Measurements from ENCODE around the gene CCDC7. TPM values are rescaled to one million over a fixed set of nuclear protein-coding genes. Genes with fewer than 3 reads are reported as not detected.
"Not testable (repeated sequence)": the region's sequence is repeated elsewhere in the genome, so short reads cannot be mapped to it uniquely, and the experiment has no call there.

The CCDC7 gene
- total and polyA plus RNA-seq, 2 experiments from 2014 or later, result 2.2 TPM

DNA sequence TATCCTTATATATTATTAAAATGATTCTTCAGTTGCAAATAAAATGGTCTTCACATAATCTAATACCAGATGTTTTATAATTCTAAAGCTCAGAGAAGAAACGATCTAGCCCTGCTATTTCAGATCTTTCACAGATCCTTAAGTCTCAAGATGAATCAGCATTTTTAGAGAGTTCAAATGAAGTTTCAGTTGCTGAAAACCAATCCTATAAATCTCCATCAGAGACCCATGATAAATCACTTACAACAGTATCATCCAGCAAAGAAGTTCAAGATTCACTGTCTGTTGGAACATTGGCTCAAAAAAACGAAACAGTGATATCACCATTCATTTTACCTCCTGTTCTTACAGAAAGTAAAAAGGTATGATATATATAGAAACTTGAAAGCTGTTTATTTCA, 137.0 kb downstream of the CCDC7 start:
- H3K4me3 ChIP-seq, result no peak overlapping the region
- no peak for DNase-seq
- H3K27me3 ChIP-seq (replicated peaks; ENCODE audit: insufficient read depth), result no peaks in the 10 kb centered on the region
- TF ChIP-seq EZH2phosphoT487 (IDR thresholded peaks at IDR 0.05; ENCODE audit: insufficient read depth, low read depth), result no peak
- no peak for TF ChIP-seq EZH2 (IDR thresholded peaks at IDR 0.05; ENCODE audit: insufficient read depth, poor library complexity, severe bottlenecking)
- in situ Hi-C loops (cut with MboI), result no loop called here
- H3K36me3 ChIP-seq (ENCODE audit: low read depth), result no peaks in the 10 kb centered on the region
- no peaks in the 10 kb centered on the region for H4K20me1 ChIP-seq (ENCODE audit: insufficient read depth)
- H3K4me2 ChIP-seq (ENCODE audit: unreplicated experiment), result no peak overlapping the region
- H2AFZ ChIP-seq, result no peak overlapping the region
- no peaks in the 10 kb centered on the region for H3K9me2 ChIP-seq (ENCODE audit: insufficient read depth)
- H3K27ac ChIP-seq, result no peak overlapping the region
- H3K4me1 ChIP-seq (ENCODE audit: insufficient read depth), result no peaks in the 10 kb centered on the region
- no peaks in the 10 kb centered on the region for H3K79me2 ChIP-seq (ENCODE audit: insufficient read depth)
- H3K9ac ChIP-seq, result no peak overlapping the region
- H3F3A ChIP-seq (ENCODE audit: insufficient read depth), result no peaks in the 10 kb centered on the region
- WGBS, 2 experiments (ENCODE audit: low coverage in 1 of 2, low lambda C conversion rate in 2 of 2, missing lambda C conversion rate in 2 of 2), result 42 to 44% methylated on average over 2 of the region's 2 CpGs
- no peaks in the 10 kb centered on the region for H3K9me3 ChIP-seq (ENCODE audit: low read depth)

DNA sequence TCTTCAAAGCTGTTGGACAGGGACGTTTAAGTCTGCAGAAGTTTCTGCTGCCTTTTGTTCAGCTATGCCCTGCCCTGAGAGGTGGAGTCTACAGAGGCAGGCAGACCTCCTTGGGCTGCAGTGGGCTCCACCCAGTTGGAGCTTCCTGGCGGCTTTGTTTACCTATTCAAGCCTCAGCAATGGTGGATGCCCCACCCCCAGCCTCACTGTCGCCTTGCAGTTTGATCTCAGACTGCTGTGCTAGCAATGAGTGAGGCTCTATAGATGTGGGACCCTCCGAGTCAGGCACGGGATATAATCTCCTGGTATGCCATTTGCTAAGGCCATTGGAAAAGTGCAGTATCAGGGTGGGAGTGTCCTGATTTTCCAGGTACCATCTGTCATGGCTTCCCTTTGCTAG, 152.1 kb downstream of the CCDC7 start:
- H3K9me2 ChIP-seq (ENCODE audit: insufficient read depth); H3K4me3 ChIP-seq; in situ Hi-C loops (cut with MboI); H3K79me2 ChIP-seq (ENCODE audit: insufficient read depth); H3K4me1 ChIP-seq (ENCODE audit: insufficient read depth); H4K20me1 ChIP-seq (ENCODE audit: insufficient read depth); H3K27ac ChIP-seq; H3K4me2 ChIP-seq (ENCODE audit: unreplicated experiment); H2AFZ ChIP-seq; H3K36me3 ChIP-seq (ENCODE audit: low read depth); H3K9me3 ChIP-seq (ENCODE audit: low read depth); H3F3A ChIP-seq (ENCODE audit: insufficient read depth); DNase-seq; H3K27me3 ChIP-seq (replicated peaks; ENCODE audit: insufficient read depth); H3K9ac ChIP-seq: not testable (repeated sequence)
- WGBS, 2 experiments (ENCODE audit: low coverage in 1 of 2, low lambda C conversion rate in 2 of 2, missing lambda C conversion rate in 2 of 2), result 65 to 75% methylated on average over 5 of the region's 5 CpGs

DNA sequence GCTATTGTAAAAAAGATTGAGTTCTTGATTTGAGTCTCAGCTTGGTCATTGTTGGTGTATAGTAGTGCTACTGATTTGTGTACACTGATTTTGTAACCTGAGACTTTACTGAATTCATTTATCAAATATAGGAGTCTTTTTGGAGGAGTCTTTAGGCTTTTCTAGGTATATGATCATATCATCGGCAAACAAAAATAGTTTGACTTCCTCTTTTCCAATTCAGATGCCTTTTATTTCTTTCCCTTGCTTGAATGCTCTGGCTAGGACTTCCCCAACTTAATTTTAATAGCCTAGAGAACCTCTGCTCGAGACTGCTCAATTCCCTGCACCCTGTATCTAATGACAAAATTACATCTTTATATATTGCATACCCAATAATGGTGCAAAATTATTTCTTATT, 154.4 kb downstream of the CCDC7 start:
- no peak for DNase-seq
- no peak overlapping the region for H3K27ac ChIP-seq
- WGBS, 2 experiments (ENCODE audit: low coverage in 1 of 2, low lambda C conversion rate in 2 of 2, missing lambda C conversion rate in 2 of 2), result 44 to 47% methylated on average over 2 of the region's 2 CpGs

DNA sequence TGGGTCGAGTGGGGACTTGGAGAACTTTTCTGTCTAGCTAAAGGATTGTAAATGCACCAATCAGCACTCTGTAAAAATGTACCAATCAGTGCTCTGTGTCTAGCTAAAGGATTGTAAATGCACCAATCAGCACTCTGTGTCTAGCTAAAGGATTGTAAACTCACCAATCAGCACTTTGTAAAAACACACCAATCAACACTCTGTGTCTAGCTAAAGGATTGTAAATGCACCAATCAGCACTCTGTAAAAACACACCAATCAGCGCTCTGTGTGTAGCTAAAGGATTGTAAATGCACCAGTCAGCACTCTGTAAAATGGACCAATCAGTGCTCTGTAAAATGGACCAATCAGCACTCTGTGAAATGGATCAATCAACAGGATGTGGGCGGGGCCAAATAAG, 155.6 kb downstream of the CCDC7 start:
- H3K4me3 ChIP-seq; H3F3A ChIP-seq (ENCODE audit: insufficient read depth); H3K9ac ChIP-seq; H3K27me3 ChIP-seq (replicated peaks; ENCODE audit: insufficient read depth); H3K27ac ChIP-seq; H4K20me1 ChIP-seq (ENCODE audit: insufficient read depth); H3K36me3 ChIP-seq (ENCODE audit: low read depth); H3K79me2 ChIP-seq (ENCODE audit: insufficient read depth); DNase-seq; H3K4me2 ChIP-seq (ENCODE audit: unreplicated experiment); H3K9me2 ChIP-seq (ENCODE audit: insufficient read depth); H3K9me3 ChIP-seq (ENCODE audit: low read depth); in situ Hi-C loops (cut with MboI); H2AFZ ChIP-seq; H3K4me1 ChIP-seq (ENCODE audit: insufficient read depth): not testable (repeated sequence)
- WGBS, 2 experiments (ENCODE audit: low coverage in 1 of 2, low lambda C conversion rate in 2 of 2, missing lambda C conversion rate in 2 of 2), result 38 to 41% methylated on average over 3 of the region's 3 CpGs

More for the DNA sequence above, 154.4 kb downstream of the CCDC7 start:
- Histone ChIP-seq H2AFZ (no peak overlapping the region), H3K4me1 (ENCODE audit: insufficient read depth) (no peaks in the 10 kb centered on the region), H3K36me3 (ENCODE audit: low read depth) (no peaks in the 10 kb centered on the region), H3K9me3 (ENCODE audit: low read depth) (no peaks in the 10 kb centered on the region), H3K4me3 (no peak overlapping the region), H3F3A (ENCODE audit: insufficient read depth) (no peaks in the 10 kb centered on the region), H3K9me2 (ENCODE audit: insufficient read depth) (no peaks in the 10 kb centered on the region), H3K27me3 (replicated peaks; ENCODE audit: insufficient read depth) (no peaks in the 10 kb centered on the region), H4K20me1 (ENCODE audit: insufficient read depth) (no peaks in the 10 kb centered on the region), H3K9ac (no peak overlapping the region), H3K4me2 (ENCODE audit: unreplicated experiment) (no peak overlapping the region), H3K79me2 (ENCODE audit: insufficient read depth) (no peaks in the 10 kb centered on the region)
- in situ Hi-C loops (cut with MboI), result no loop called here
- no peak for TF ChIP-seq EZH2 (IDR thresholded peaks at IDR 0.05; ENCODE audit: insufficient read depth, poor library complexity, severe bottlenecking)
- no peak for TF ChIP-seq EZH2phosphoT487 (IDR thresholded peaks at IDR 0.05; ENCODE audit: insufficient read depth, low read depth)

DNA sequence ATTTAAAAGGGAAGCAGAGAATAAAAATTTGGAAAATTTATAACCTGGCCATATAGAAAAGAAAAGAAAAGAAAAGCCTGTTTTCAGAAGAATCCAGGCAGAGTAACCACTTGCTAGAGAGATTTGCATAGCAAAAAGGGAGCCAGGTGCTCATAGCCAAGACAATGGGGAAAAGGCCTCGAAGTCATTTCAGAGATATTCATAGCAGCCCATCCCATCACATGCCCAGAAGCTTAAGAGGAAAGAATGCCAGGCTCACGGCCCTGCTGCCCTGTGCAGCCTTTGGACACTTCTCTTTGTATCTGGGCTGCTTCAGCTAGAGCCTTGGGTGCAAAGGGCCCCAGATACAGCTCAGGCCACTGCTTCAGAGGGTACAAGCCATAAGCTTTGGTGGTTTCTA, 159.8 kb downstream of the CCDC7 start:
- H3K27ac ChIP-seq, result no peak overlapping the region
- DNase-seq, result no peak
- no peaks in the 10 kb centered on the region for H3K4me1 ChIP-seq (ENCODE audit: insufficient read depth)
- H2AFZ ChIP-seq, result no peak overlapping the region
- no peaks in the 10 kb centered on the region for H3K79me2 ChIP-seq (ENCODE audit: insufficient read depth)
- no peaks in the 10 kb centered on the region for H3K9me3 ChIP-seq (ENCODE audit: low read depth)
- no peak for TF ChIP-seq EZH2phosphoT487 (IDR thresholded peaks at IDR 0.05; ENCODE audit: insufficient read depth, low read depth)
- TF ChIP-seq EZH2 (IDR thresholded peaks at IDR 0.05; ENCODE audit: insufficient read depth, poor library complexity, severe bottlenecking), result no peak
- no peaks in the 10 kb centered on the region for H3K9me2 ChIP-seq (ENCODE audit: insufficient read depth)
- H3K36me3 ChIP-seq (ENCODE audit: low read depth), result no peaks in the 10 kb centered on the region
- in situ Hi-C loops (cut with MboI), result no loop called here
- no peaks in the 10 kb centered on the region for H3F3A ChIP-seq (ENCODE audit: insufficient read depth)
- no peak overlapping the region for H3K4me3 ChIP-seq
- H3K4me2 ChIP-seq (ENCODE audit: unreplicated experiment), result no peak overlapping the region
- whole genome bisulfite sequencing, 2 experiments (ENCODE audit: low coverage in 1 of 2, low lambda C conversion rate in 2 of 2, missing lambda C conversion rate in 2 of 2), result 33 to 41% methylated on average over 2 of the region's 2 CpGs
- no peak overlapping the region for H3K9ac ChIP-seq
- no peaks in the 10 kb centered on the region for H4K20me1 ChIP-seq (ENCODE audit: insufficient read depth)
- H3K27me3 ChIP-seq (replicated peaks; ENCODE audit: insufficient read depth), result no peaks in the 10 kb centered on the region

DNA sequence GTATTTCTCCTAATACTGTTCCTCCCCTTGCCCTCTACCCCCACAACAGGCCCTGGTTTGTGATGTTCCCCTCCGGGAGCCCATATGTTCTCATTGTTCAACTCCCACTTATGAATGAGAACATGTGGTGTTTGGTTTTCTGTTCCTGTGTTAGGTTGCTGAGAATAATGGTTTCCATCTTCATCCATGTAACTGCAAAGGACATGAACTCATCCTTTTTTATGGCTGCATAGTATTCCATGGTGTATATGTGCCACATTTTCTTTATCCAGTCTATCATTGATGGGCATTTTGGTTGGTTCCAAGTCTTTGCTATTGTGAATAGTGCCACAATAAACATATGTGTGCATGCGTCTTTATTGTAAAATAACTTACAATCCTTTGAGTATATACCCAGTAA, 164.6 kb downstream of the CCDC7 start:
- DNase-seq; H3K9me3 ChIP-seq (ENCODE audit: low read depth); H2AFZ ChIP-seq; H3K9me2 ChIP-seq (ENCODE audit: insufficient read depth); H3K27ac ChIP-seq; H3K79me2 ChIP-seq (ENCODE audit: insufficient read depth); H3K9ac ChIP-seq; H3K27me3 ChIP-seq (replicated peaks; ENCODE audit: insufficient read depth); H3F3A ChIP-seq (ENCODE audit: insufficient read depth); H4K20me1 ChIP-seq (ENCODE audit: insufficient read depth); H3K4me2 ChIP-seq (ENCODE audit: unreplicated experiment); in situ Hi-C loops (cut with MboI); H3K4me1 ChIP-seq (ENCODE audit: insufficient read depth); H3K36me3 ChIP-seq (ENCODE audit: low read depth); H3K4me3 ChIP-seq: not testable (repeated sequence)
- 86 to 98% methylated on average over 2 of the region's 2 CpGs for WGBS, 2 experiments (ENCODE audit: low coverage in 1 of 2, low lambda C conversion rate in 2 of 2, missing lambda C conversion rate in 2 of 2)

Data from GM23248 (cell line).